Panc1 (cell line): ENCODE measurements around the gene GPRC5C. TPM values are rescaled to one million over a fixed set of nuclear protein-coding genes. Genes with fewer than 3 reads are reported as not detected.

Experiments used
- ATAC-seq: fragments of 200-7000 bp; cut with Tn5 transposase; 2 replicates; pipeline ENCODE4 v1.9.1; 2020; ENCODE audit warnings: mild to moderate bottlenecking, moderate library complexity
- BruUV-seq: library from RNA; stranded (reverse); fragments of 400-500 nt; replicated peaks from 2 replicates; lab custom pipeline; 2021; lab: Mats Ljungman, UMichigan
- CTCF ChIA-PET: fragments of 300-600 bp; sonication (Branson Sonifier 250); formaldehyde crosslinking; loops from one replicate; lab custom pipeline; 2022; ENCODE audit warnings: antibody characterized with exemption; lab: Charles Lee
- POLR2A ChIA-PET: fragments of 300-600 bp; sonication (Branson Sonifier 250); formaldehyde crosslinking; loops from one replicate; lab custom pipeline; 2022; ENCODE audit warnings: antibody characterized with exemption; lab: Charles Lee
- DNase-seq: peaks from one replicate; pipeline ENCODE4 v3.0.0-alpha.2; 2010; ENCODE audit warnings: low read depth, low spot score
- H3K27ac ChIP-seq: 2 replicates; pipeline ENCODE4 v1.5.1; 2011; ENCODE audit warnings: mild to moderate bottlenecking, low read length, inconsistent platforms
- H3K27me3 ChIP-seq: fragments of 200-500 bp; sonication (Bioruptor generic); 2 replicates; pipeline ENCODE4 v1.6.0; 2014; ENCODE audit warnings: low read length, inconsistent platforms; ENCODE audit not compliant: control insufficient read depth, insufficient read depth
- H3K36me3 ChIP-seq: fragments of 200-500 bp; sonication (Bioruptor generic); 2 replicates; pipeline ENCODE4 v1.5.1; 2014; ENCODE audit warnings: inconsistent platforms, mild to moderate bottlenecking, low read length, moderate library complexity; ENCODE audit not compliant: control insufficient read depth, insufficient read depth
- H3K4me1 ChIP-seq: 2 replicates; pipeline ENCODE4 v1.5.1; 2011; ENCODE audit warnings: inconsistent platforms, mild to moderate bottlenecking, low read length, moderate library complexity; ENCODE audit not compliant: control insufficient read depth, insufficient read depth
- H3K4me3 ChIP-seq, 2 experiments: 2 replicates each; pipeline ENCODE4 v1.5.1; 2011 to 2012; ENCODE audit warnings: low read depth in 2 of 2, low read length in 2 of 2, mild to moderate bottlenecking in 2 of 2, inconsistent platforms in 1 of 2, moderate library complexity in 1 of 2
- H3K9me3 ChIP-seq: fragments of 200-500 bp; sonication (Bioruptor generic); 2 replicates; pipeline ENCODE4 v1.5.1; 2014; ENCODE audit warnings: low read depth, mild to moderate bottlenecking, inconsistent platforms, low read length, moderate library complexity; ENCODE audit not compliant: control insufficient read depth, insufficient read depth
- CTCF ChIP-seq: fragments of 450-650 bp; IDR thresholded peaks from 2 replicates; pipeline ENCODE4 v1.5.1; 2017; ENCODE audit warnings: mild to moderate bottlenecking
- POLR2AphosphoS5 ChIP-seq: IDR thresholded peaks from 2 replicates; pipeline ENCODE4 v1.6.1; 2012; ENCODE audit warnings: mild to moderate bottlenecking, low read depth, low read length, moderate library complexity
- REST ChIP-seq, 2 experiments: IDR thresholded peaks; 2 replicates each; pipeline ENCODE4 v1.6.1; 2011 to 2012; ENCODE audit warnings: low read depth in 2 of 2, control low read depth in 1 of 2, low read length in 1 of 2, mild to moderate bottlenecking in 1 of 2, moderate library complexity in 1 of 2; ENCODE audit not compliant: insufficient read depth in 1 of 2
- SIN3A ChIP-seq: IDR thresholded peaks from 2 replicates; pipeline ENCODE4 v1.6.1; 2012; ENCODE audit warnings: low read depth, mild to moderate bottlenecking, low read length, moderate library complexity, borderline replicate concordance; ENCODE audit not compliant: insufficient read depth
- TCF7L2 ChIP-seq: IDR thresholded peaks from 2 replicates; pipeline ENCODE4 v1.6.1; 2011; ENCODE audit warnings: mild to moderate bottlenecking, low read depth, low read length, inconsistent platforms
- in situ Hi-C: cut with HindIII; loops from 2 replicates; pipeline ENCODE4 v1.10.0; 2016; ENCODE audit warnings: low sequenced_read_pairs, low pct_unique_long_range_greater_than_20kb
- intact Hi-C: fragments of 100-400 bp; cut with micrococcal nuclease; formaldehyde crosslinking; loops from one replicate; pipeline ENCODE4 v1.10.0; 2022; ENCODE audit not compliant: unreplicated experiment
- total RNA-seq: library from RNA; stranded (reverse); gene quantifications from one replicate; pipeline ENCODE4 v1.2.1, GENCODE V29; 2021; ENCODE audit not compliant: unreplicated experiment

GPRC5C gene
- total RNA-seq, 1 experiment from 2014 or later = 57.1 TPM

- Histone ChIP-seq H3K36me3 (no peaks in the 10 kb centered on the region), H3K4me3 (no peak overlapping the region), H3K27ac (no peak overlapping the region), H3K4me1 (peaks cover 22% of the 10 kb centered on the region), H3K9me3 (no peaks in the 10 kb centered on the region), H3K27me3 (no peaks in the 10 kb centered on the region)
- ChIA-PET CTCF (interaction anchor here (2.5 kb wide), 1 partner anchor 65 kb away, joined by 11 read pairs; no protein-coding TSS in a partner anchor), POLR2A (interaction anchor here (0.6 to 0.8 kb wide), 2 partner anchors 13 to 14 kb away, joined by 3 to 8 read pairs; no protein-coding TSS in a partner anchor)
- no TSS peak for BruUV-seq
- in situ Hi-C loops (no loop called here), intact Hi-C loops (no loop called here)
- TF ChIP-seq REST (IDR thresholded peaks at IDR 0.05; ENCODE audit: insufficient read depth in 1 of 2, low read depth in 2 of 2, low read length in 1 of 2) (no peak), POLR2AphosphoS5 (no peak), TCF7L2 (no peak), SIN3A (no peak), CTCF (no peak)
- no peak for ATAC-seq
- no peak for DNase-seq
Observed at GRCh38 chr17:74444406-74444805, 12.5 kb downstream of the GPRC5C start.

GRCh38 chr17:74445158-74445557 lies 13.3 kb downstream of the GPRC5C start:
- DNase-seq (no peak), ATAC-seq (no peak)
- POLR2A ChIA-PET = interaction anchor here (0.6 to 0.8 kb wide), 3 partner anchors 12 to 47 kb away, joined by 3 to 8 read pairs (median 4); no protein-coding TSS in a partner anchor
- intact Hi-C loops (no loop called here), in situ Hi-C loops (no loop called here)
- Histone ChIP-seq H3K36me3 (no peaks in the 10 kb centered on the region), H3K4me3 (no peak overlapping the region), H3K4me1 (peaks cover 22% of the 10 kb centered on the region), H3K27ac (no peak overlapping the region), H3K27me3 (no peaks in the 10 kb centered on the region), H3K9me3 (no peaks in the 10 kb centered on the region)
- no TSS peak for BruUV-seq
- CTCF ChIA-PET = interaction anchor here (0.9 to 2.5 kb wide), 2 partner anchors 66 to 1712 kb away, joined by 3 to 11 read pairs; no protein-coding TSS in a partner anchor
- TF ChIP-seq POLR2AphosphoS5 = no peak
- TF ChIP-seq CTCF = no peak
